GM21619 (cell line): ENCODE results near the gene TMOD4.

Source experiments
- ATAC-seq: cut with Tn5 transposase; IDR thresholded peaks from one replicate; pipeline ENCODE4 v1.9.1; 2021; ENCODE audit not compliant: unreplicated experiment

The TMOD4 gene

GRCh38 chr1:151143986-151144385 lies 31.8 kb downstream of the TMOD4 start:
- ATAC-seq, result no peak

- no peak for ATAC-seq
These were observed 32.7 kb downstream of the TMOD4 start for GRCh38 chr1:151143057-151143435.

- no peak for ATAC-seq
These were observed 33.2 kb downstream of the TMOD4 start for GRCh38 chr1:151142411-151143056.

- no peak for ATAC-seq
These were observed 38.0 kb downstream of the TMOD4 start for GRCh38 chr1:151137789-151138188.

- no peak for ATAC-seq
These were observed 40.1 kb downstream of the TMOD4 start for GRCh38 chr1:151135433-151136385.

- no peak for ATAC-seq
These were observed 40.8 kb downstream of the TMOD4 start for GRCh38 chr1:151134991-151135390.

GRCh38 chr1:151134396-151134795 lies 41.4 kb downstream of the TMOD4 start:
- no peak for ATAC-seq

- ATAC-seq, result no peak
These were observed 42.6 kb downstream of the TMOD4 start for GRCh38 chr1:151133018-151133806.

- ATAC-seq, result no peak
These were observed 43.3 kb downstream of the TMOD4 start for GRCh38 chr1:151132335-151133017.

GRCh38 chr1:151131701-151132334 lies 44.0 kb downstream of the TMOD4 start:
- ATAC-seq, result no peak

GRCh38 chr1:151130987-151131586 lies 44.7 kb downstream of the TMOD4 start:
- no peak for ATAC-seq

GRCh38 chr1:151128800-151129199 lies 47.0 kb downstream of the TMOD4 start:
- ATAC-seq, result no peak

- ATAC-seq, result no peak
These were observed 50.9 kb downstream of the TMOD4 start for GRCh38 chr1:151124763-151125403.
